CD4-positive, alpha-beta T cell treated with Interleukin-2 at 100 ng/mL for 4 hours (primary cell): ENCODE data around the gene ENKUR.

ENCODE experiments used
- DNase-seq: peaks from one replicate; pipeline ENCODE4 v3.0.0-alpha.2; 2020; ENCODE audit warnings: low spot score

Gene ENKUR

GRCh38 chr10:24944512-24945255 lies 71.3 kb downstream of the ENKUR start:
- no peak for DNase-seq

DNA sequence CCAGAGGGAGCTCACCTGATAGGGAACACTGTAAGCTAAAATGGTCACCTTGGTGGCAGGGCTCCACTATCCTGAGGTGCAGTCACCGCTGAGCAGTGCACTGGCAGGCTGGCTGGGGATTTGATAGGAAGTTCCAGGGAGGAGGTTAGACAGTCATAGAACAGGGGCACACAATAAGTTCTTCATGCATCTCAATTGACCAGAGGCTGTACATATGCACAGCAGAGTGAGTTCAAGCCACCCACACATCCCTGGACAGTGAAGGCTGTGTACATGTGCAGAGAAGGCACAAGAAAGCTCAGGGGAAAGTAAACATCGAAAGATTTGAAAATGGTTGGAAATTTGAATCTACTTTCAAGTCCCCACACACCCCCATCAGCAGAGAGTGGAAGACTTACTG lies 77.4 kb downstream of the ENKUR start:
- no peak for DNase-seq

DNA sequence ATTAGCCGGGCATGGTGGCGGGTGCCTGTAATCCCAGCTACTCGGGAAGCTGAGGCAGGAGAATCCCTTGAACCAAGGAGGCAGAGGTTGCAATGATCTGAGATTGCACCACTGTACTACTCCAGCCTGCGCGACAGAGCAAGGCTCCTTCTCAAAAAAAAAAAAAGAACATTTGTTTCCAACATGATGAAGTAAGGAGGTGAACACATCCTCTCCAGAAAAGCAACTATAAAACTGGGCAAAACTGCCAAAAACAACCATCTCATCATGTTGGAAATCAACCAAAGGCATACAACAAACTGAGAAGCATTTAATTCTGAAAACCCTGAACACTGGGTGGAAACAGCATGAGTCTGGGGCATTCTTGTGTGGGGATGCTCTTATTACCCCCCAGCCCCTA lies 77.9 kb downstream of the ENKUR start:
- DNase-seq, result no peak

- no peak for DNase-seq
Measured at GRCh38 chr10:24935504-24936292, 80.3 kb downstream of the ENKUR start.
